C4-2B (cell line): ENCODE data around the gene GTPBP4.

Source experiments
- H3K27ac ChIP-seq: fragments of 450-650 bp; 2 replicates; pipeline ENCODE4 v1.5.1; 2017
- CTCF ChIP-seq: fragments of 450-650 bp; conservative IDR thresholded peaks from 2 replicates; pipeline ENCODE4 v1.5.1; 2017; ENCODE audit warnings: mild to moderate bottlenecking
- ZFX ChIP-seq: fragments of 450-650 bp; IDR thresholded peaks from 2 replicates; pipeline ENCODE4 v1.6.1; 2017

Gene GTPBP4

GRCh38 chr10:947881-948280, 40.4 kb upstream of the GTPBP4 start:
- peak overlapping the region; percentile 53 for H3K27ac ChIP-seq
- TF ChIP-seq CTCF (no peak), ZFX (no peak)

GRCh38 chr10:948347-948746, 39.9 kb upstream of the GTPBP4 start:
- no peak for TF ChIP-seq ZFX
- TF ChIP-seq CTCF, result no peak
- no peak overlapping the region for H3K27ac ChIP-seq

GRCh38 chr10:949446-949845, 38.8 kb upstream of the GTPBP4 start:
- TF ChIP-seq ZFX (no peak), CTCF (no peak)
- H3K27ac ChIP-seq, result no peak overlapping the region

GRCh38 chr10:953836-954235, 34.4 kb upstream of the GTPBP4 start:
- TF ChIP-seq ZFX, result no peak
- TF ChIP-seq CTCF, result no peak
- no peak overlapping the region for H3K27ac ChIP-seq

- H3K27ac ChIP-seq, result no peak overlapping the region
- no peak for TF ChIP-seq CTCF
- no peak for TF ChIP-seq ZFX
These were observed 33.8 kb upstream of the GTPBP4 start for GRCh38 chr10:954396-954795.

- TF ChIP-seq ZFX (no peak), CTCF (no peak)
These were observed 33.0 kb upstream of the GTPBP4 start for GRCh38 chr10:955127-955819.

GRCh38 chr10:955820-956217, 32.4 kb upstream of the GTPBP4 start:
- no peak overlapping the region; the same call in 1 of the 2 replicates for H3K27ac ChIP-seq

More at GRCh38 chr10:955127-955819, 33.0 kb upstream of the GTPBP4 start:
- H3K27ac ChIP-seq, result no peak overlapping the region; the same call in 1 of the 2 replicates

More at GRCh38 chr10:955820-956217, 32.4 kb upstream of the GTPBP4 start:
- TF ChIP-seq CTCF, result no peak
- TF ChIP-seq ZFX, result no peak
